ENCODE results near the gene ANKZF1. TPM values are rescaled to one million over a fixed set of nuclear protein-coding genes. Genes with fewer than 3 reads are reported as not detected.

Gene ANKZF1
- total and polyA plus RNA-seq, 2 of the 4 experiments (the other 2 are of a cell fraction) = 18.6 to 33.8 TPM

- no peaks in the 10 kb centered on the region for H3K36me3 ChIP-seq (ENCODE audit: control insufficient read depth, insufficient read depth, low read length)
- intact Hi-C loops (cut with micrococcal nuclease) = no loop called here
- H4K5ac ChIP-seq (ENCODE audit: low read depth, low read length) = no peak overlapping the region
- H3K4me1 ChIP-seq (ENCODE audit: control insufficient read depth, insufficient read depth, low read length) = peaks cover 10% of the 10 kb centered on the region
- no peaks in the 10 kb centered on the region for H3K9me3 ChIP-seq (ENCODE audit: control insufficient read depth, insufficient read depth, low read length)
- no peaks in the 10 kb centered on the region for H4K20me1 ChIP-seq (ENCODE audit: insufficient read depth, low read length)
- H4K91ac ChIP-seq (ENCODE audit: insufficient read depth, low read depth, low read length) = no peak overlapping the region
- no peak; the same call in 1 of the 2 replicates for ATAC-seq (ENCODE audit: low read depth)
- H3K27me3 ChIP-seq (ENCODE audit: control insufficient read depth, insufficient read depth, low read length) = peaks cover 27% of the 10 kb centered on the region
- no peak overlapping the region for H4K8ac ChIP-seq (ENCODE audit: low read depth in 2 of 2, low read length in 2 of 2)
- H3K9me1 ChIP-seq (ENCODE audit: insufficient read depth, low read length) = peaks cover 9% of the 10 kb centered on the region
- no peak for DNase-seq
- 33% methylated on average over 2 of the region's 8 CpGs; no CpG with 5 or more reads in 1 of the 2 experiments for WGBS, 2 experiments (ENCODE audit: extremely low coverage in 2 of 2, insufficient read length in 1 of 2)
- ChIA-PET CTCF (interaction anchor here (1.5 kb wide), 1 partner anchor 9 kb away, joined by 3 read pairs; the partner anchor contains the start of gene DNAJB2), POLR2A (ENCODE audit: unreplicated experiment) (no interaction called here)
- H3K79me1 ChIP-seq (ENCODE audit: low read depth in 1 of 2, low read length in 2 of 2) = no peaks in the 10 kb centered on the region
- H3K27ac ChIP-seq (ENCODE audit: insufficient read depth, low read length) = no peak overlapping the region
- H3K9ac ChIP-seq (ENCODE audit: low read depth, low read length) = no peak overlapping the region
- H3K4me3 ChIP-seq (ENCODE audit: insufficient read depth, low read depth, low read length) = no peak overlapping the region
- no TSS peak for BruUV-seq (replicated peaks)
- no peak overlapping the region for H3K18ac ChIP-seq (ENCODE audit: low read depth, low read length)
- in situ Hi-C loops (cut with MboI; ENCODE audit: low sequenced_read_pairs) = no loop called here
- no peak overlapping the region for H3K23ac ChIP-seq (ENCODE audit: low read depth, low read length)
- no peak overlapping the region for H3K56ac ChIP-seq (ENCODE audit: extremely low read depth, insufficient read depth, low read length)
- H2BK15ac ChIP-seq (ENCODE audit: low read depth, low read length) = no peak overlapping the region
- no peak overlapping the region for H2BK20ac ChIP-seq (ENCODE audit: low read depth, low read length)
- H3K14ac ChIP-seq (replicated peaks; ENCODE audit: low read depth, low read length) = no peak overlapping the region
- H3K4ac ChIP-seq (ENCODE audit: low read depth, low read length) = no peak overlapping the region
- no peak overlapping the region for H3K4me2 ChIP-seq (ENCODE audit: low read depth, low read length)
- H2BK5ac ChIP-seq (ENCODE audit: low read depth, low read length, poor library complexity, severe bottlenecking) = no peak overlapping the region
- no peak overlapping the region for H2AFZ ChIP-seq (replicated peaks; ENCODE audit: low read length, poor library complexity)
- dilution Hi-C loops (cut with HindIII; ENCODE audit: low sequenced_read_pairs, unreplicated experiment) = no loop called here
- no peak overlapping the region for H2AK9ac ChIP-seq (replicated peaks; ENCODE audit: low read depth, low read length, poor library complexity)
- H2BK120ac ChIP-seq (ENCODE audit: low read depth, low read length) = no peak overlapping the region
- no peak for TF ChIP-seq POLR2A (IDR thresholded peaks at IDR 0.05; ENCODE audit: low read depth, low read length)
- TF ChIP-seq SMC3 (IDR thresholded peaks at IDR 0.05; ENCODE audit: low read depth, low read length) = no peak
- no peak for TF ChIP-seq MXI1 (IDR thresholded peaks at IDR 0.05; ENCODE audit: borderline replicate concordance, low read depth, low read length)
- no peak overlapping the region for H2AK5ac ChIP-seq (ENCODE audit: low read depth, low read length)
These were observed 39.9 kb downstream of the ANKZF1 start for GRCh38 chr2:219269362-219270054.
